ENCODE data around the gene POLR2C.

DNA sequence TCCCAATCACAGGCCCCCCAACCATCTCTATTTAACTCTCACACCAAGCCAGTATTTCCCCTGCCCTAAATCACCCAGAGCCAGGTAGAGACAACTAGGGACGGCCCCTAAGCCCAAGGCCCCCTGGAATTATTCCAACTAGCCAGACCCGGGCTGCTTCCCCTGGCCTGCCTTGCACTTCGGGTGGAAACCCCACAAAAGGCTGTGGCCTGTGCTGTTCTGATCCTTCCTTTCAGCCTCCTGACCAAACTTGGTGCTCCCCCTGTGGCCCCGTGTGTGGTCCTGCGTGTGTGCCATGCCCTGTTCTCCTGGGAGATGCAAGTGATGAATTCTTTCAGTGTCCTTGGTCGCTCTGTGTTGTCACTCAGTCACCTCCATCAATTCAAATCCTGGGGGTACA, 43.0 kb upstream of the POLR2C start:
- TF ChIP-seq POLR2A (IDR thresholded peaks at IDR 0.05; ENCODE audit: low read depth, low read length), result no peak
- TF ChIP-seq POLR2AphosphoS5 (IDR thresholded peaks at IDR 0.05; ENCODE audit: low read depth, low read length), result no peak
- TF ChIP-seq TAF1 (IDR thresholded peaks at IDR 0.05; ENCODE audit: borderline replicate concordance, low read depth, low read length), result no peak

Data from GM12892 (cell line).